Measurements from ENCODE around the gene LRRC7. TPM values are rescaled to one million over a fixed set of nuclear protein-coding genes. Genes with fewer than 3 reads are reported as not detected.

Gene LRRC7
- polyA plus RNA-seq, 1 of the 3 experiments (the other 2 are of a cell fraction) = 0.02 TPM

DNA sequence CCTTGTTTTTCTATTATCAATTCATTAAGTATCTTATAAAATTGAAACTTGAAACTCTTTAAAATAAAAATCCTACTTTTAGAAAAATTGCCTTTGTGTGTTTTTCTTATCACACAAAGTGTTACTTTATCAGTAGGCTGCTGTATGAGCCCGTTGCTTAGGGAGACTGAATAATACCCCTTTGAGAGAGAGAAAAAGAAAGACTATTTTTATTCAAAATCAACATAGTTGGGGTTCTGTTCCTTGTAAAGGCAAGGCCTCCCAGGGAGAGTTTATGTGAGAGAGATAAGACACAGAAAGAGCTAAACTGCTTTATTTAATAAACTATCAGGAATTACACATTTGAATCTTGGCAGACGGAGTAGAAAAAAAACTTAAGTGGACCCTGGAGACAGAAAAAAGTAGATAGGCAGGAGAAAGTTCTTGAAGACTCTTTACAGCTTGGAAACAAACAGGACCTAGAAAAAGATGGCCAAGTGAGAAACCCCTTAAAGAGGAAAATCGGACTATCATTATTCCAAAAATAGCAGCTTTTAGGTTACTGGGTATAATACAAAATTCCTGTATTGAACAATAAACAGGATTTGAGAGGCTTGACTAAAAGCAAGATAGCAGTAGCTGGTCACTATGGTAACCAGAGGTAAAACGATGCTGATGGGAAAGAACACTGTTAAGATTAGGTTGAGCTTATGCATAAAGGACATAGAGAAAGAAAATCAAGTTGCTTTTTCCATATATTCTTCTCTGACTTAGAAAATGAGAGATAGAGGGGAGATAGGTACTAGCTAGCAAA is 170.9 kb downstream of the LRRC7 start:
- ChIA-PET POLR2A (no interaction called here), CTCF (interaction anchor here (0.7 to 3.3 kb wide), 27 partner anchors 11 to 1972 kb away, joined by 3 to 25 read pairs (median 3); no protein-coding TSS in a partner anchor)
- Histone ChIP-seq H3K36me3 (replicated peaks in 1 of 2; ENCODE audit: control insufficient read depth in 1 of 2, insufficient read depth in 2 of 2, low read length in 1 of 2) (no peaks in the 10 kb centered on the region), H3K9ac (no peak overlapping the region), H3F3A (replicated peaks; ENCODE audit: insufficient read depth) (no peaks in the 10 kb centered on the region), H3K4me2 (no peak overlapping the region), H4K20me1 (ENCODE audit: insufficient read depth) (no peaks in the 10 kb centered on the region), H3K27ac (ENCODE audit: low read depth in 2 of 2, low read length in 1 of 2) (no peak overlapping the region), H3K9me2 (no peaks in the 10 kb centered on the region), H3K27me3 (ENCODE audit: insufficient read depth) (no peaks in the 10 kb centered on the region), H3K79me2 (ENCODE audit: insufficient read depth) (no peaks in the 10 kb centered on the region), H2AFZ (ENCODE audit: low read depth) (no peak overlapping the region), H3K4me3 (ENCODE audit: low read depth in 2 of 2, low read length in 1 of 2) (no peak overlapping the region), H3K9me3 (no peaks in the 10 kb centered on the region), H3K4me1 (ENCODE audit: control insufficient read depth in 1 of 2, insufficient read depth in 2 of 2, low read depth in 1 of 2, low read length in 1 of 2) (no peaks in the 10 kb centered on the region; a peak in 2 of 4 replicates)
- no peak for DNase-seq
- TF ChIP-seq EP300 (IDR thresholded peaks at IDR 0.05; ENCODE audit: borderline replicate concordance in 1 of 2, low read depth in 1 of 2, low read length in 1 of 2) = no peak
- TF ChIP-seq, protein P1, sequence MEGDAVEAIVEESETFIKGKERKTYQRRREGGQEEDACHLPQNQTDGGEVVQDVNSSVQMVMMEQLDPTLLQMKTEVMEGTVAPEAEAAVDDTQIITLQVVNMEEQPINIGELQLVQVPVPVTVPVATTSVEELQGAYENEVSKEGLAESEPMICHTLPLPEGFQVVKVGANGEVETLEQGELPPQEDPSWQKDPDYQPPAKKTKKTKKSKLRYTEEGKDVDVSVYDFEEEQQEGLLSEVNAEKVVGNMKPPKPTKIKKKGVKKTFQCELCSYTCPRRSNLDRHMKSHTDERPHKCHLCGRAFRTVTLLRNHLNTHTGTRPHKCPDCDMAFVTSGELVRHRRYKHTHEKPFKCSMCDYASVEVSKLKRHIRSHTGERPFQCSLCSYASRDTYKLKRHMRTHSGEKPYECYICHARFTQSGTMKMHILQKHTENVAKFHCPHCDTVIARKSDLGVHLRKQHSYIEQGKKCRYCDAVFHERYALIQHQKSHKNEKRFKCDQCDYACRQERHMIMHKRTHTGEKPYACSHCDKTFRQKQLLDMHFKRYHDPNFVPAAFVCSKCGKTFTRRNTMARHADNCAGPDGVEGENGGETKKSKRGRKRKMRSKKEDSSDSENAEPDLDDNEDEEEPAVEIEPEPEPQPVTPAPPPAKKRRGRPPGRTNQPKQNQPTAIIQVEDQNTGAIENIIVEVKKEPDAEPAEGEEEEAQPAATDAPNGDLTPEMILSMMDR (IDR thresholded peaks at IDR 0.05) = no peak
- TF ChIP-seq TEAD4 (IDR thresholded peaks at IDR 0.05; ENCODE audit: borderline replicate concordance, insufficient read depth) = no peak
- TF ChIP-seq TCF12 (IDR thresholded peaks at IDR 0.05) = no peak
- TF ChIP-seq SIN3A (IDR thresholded peaks at IDR 0.05; ENCODE audit: borderline replicate concordance, low read depth, low read length) = no peak
- TF ChIP-seq, protein P2, sequence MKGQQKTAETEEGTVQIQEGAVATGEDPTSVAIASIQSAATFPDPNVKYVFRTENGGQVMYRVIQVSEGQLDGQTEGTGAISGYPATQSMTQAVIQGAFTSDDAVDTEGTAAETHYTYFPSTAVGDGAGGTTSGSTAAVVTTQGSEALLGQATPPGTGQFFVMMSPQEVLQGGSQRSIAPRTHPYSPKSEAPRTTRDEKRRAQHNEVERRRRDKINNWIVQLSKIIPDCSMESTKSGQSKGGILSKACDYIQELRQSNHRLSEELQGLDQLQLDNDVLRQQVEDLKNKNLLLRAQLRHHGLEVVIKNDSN (IDR thresholded peaks at IDR 0.05; ENCODE audit: borderline replicate concordance, low read depth) = no peak
- TF ChIP-seq ELF1 (IDR thresholded peaks at IDR 0.05) = no peak
- TF ChIP-seq MEF2A (IDR thresholded peaks at IDR 0.05; ENCODE audit: borderline replicate concordance, low read depth) = no peak
- TF ChIP-seq CHD2 (IDR thresholded peaks at IDR 0.05; ENCODE audit: low read length, partially characterized antibody) = no peak
- TF ChIP-seq GATA2 (CRISPR knock-in tag; IDR thresholded peaks at IDR 0.05) = no peak
- WGBS (ENCODE audit: low lambda C conversion rate) = 28% methylated on average over 4 of the region's 4 CpGs

DNA sequence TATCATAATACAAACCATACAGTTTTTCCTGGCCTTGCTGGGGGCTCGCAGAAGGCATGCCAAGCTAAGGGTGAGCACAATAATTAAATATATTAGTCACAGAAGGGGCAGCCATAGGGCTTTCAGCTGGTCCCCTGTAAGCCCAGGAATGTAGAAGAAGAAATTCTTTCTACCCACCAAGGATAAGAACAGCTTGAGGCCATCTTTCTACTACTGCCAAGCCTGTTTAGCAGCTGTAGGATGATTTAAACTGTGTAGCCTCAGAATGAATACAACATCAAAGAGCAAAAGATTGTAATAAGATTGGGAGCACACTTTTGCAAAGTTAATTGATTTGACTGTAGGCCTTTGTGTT is 171.5 kb downstream of the LRRC7 start:
- no peak overlapping the region for H3K27ac ChIP-seq (ENCODE audit: low read depth in 2 of 2, low read length in 1 of 2)
- H4K20me1 ChIP-seq (ENCODE audit: insufficient read depth) = no peaks in the 10 kb centered on the region
- H3K4me3 ChIP-seq (ENCODE audit: low read depth in 2 of 2, low read length in 1 of 2) = no peak overlapping the region
- H3K9me3 ChIP-seq = no peaks in the 10 kb centered on the region
- H3F3A ChIP-seq (replicated peaks; ENCODE audit: insufficient read depth) = no peaks in the 10 kb centered on the region
- no peak for DNase-seq
- H3K36me3 ChIP-seq (replicated peaks in 1 of 2; ENCODE audit: control insufficient read depth in 1 of 2, insufficient read depth in 2 of 2, low read length in 1 of 2) = no peaks in the 10 kb centered on the region
- H3K4me2 ChIP-seq = no peak overlapping the region
- no peak overlapping the region for H3K9ac ChIP-seq
- H3K27me3 ChIP-seq (ENCODE audit: insufficient read depth) = no peaks in the 10 kb centered on the region
- H3K79me2 ChIP-seq (ENCODE audit: insufficient read depth) = no peaks in the 10 kb centered on the region
- CTCF ChIA-PET = interaction anchor here (0.8 to 3.3 kb wide), 10 partner anchors 11 to 1973 kb away, joined by 3 to 25 read pairs (median 4); no protein-coding TSS in a partner anchor
- POLR2A ChIA-PET = no interaction called here
- H3K4me1 ChIP-seq (ENCODE audit: control insufficient read depth in 1 of 2, insufficient read depth in 2 of 2, low read depth in 1 of 2, low read length in 1 of 2) = no peaks in the 10 kb centered on the region; a peak in 2 of 4 replicates
- WGBS (ENCODE audit: low lambda C conversion rate) = 50% methylated on average over 1 of the region's 1 CpG
- H2AFZ ChIP-seq (ENCODE audit: low read depth) = no peak overlapping the region
- H3K9me2 ChIP-seq = no peaks in the 10 kb centered on the region
- TF ChIP-seq, protein P3, sequence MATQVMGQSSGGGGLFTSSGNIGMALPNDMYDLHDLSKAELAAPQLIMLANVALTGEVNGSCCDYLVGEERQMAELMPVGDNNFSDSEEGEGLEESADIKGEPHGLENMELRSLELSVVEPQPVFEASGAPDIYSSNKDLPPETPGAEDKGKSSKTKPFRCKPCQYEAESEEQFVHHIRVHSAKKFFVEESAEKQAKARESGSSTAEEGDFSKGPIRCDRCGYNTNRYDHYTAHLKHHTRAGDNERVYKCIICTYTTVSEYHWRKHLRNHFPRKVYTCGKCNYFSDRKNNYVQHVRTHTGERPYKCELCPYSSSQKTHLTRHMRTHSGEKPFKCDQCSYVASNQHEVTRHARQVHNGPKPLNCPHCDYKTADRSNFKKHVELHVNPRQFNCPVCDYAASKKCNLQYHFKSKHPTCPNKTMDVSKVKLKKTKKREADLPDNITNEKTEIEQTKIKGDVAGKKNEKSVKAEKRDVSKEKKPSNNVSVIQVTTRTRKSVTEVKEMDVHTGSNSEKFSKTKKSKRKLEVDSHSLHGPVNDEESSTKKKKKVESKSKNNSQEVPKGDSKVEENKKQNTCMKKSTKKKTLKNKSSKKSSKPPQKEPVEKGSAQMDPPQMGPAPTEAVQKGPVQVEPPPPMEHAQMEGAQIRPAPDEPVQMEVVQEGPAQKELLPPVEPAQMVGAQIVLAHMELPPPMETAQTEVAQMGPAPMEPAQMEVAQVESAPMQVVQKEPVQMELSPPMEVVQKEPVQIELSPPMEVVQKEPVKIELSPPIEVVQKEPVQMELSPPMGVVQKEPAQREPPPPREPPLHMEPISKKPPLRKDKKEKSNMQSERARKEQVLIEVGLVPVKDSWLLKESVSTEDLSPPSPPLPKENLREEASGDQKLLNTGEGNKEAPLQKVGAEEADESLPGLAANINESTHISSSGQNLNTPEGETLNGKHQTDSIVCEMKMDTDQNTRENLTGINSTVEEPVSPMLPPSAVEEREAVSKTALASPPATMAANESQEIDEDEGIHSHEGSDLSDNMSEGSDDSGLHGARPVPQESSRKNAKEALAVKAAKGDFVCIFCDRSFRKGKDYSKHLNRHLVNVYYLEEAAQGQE (IDR thresholded peaks at IDR 0.05; ENCODE audit: low read depth, low read length) = no peak
- no peak for TF ChIP-seq RXRA (IDR thresholded peaks at IDR 0.05; ENCODE audit: borderline replicate concordance, low read depth)
- TF ChIP-seq, protein P4, sequence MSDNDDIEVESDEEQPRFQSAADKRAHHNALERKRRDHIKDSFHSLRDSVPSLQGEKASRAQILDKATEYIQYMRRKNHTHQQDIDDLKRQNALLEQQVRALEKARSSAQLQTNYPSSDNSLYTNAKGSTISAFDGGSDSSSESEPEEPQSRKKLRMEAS (IDR thresholded peaks at IDR 0.05; ENCODE audit: low read depth) = no peak
- no peak for TF ChIP-seq ELF1 (IDR thresholded peaks at IDR 0.05)
- no peak for TF ChIP-seq RFX5 (IDR thresholded peaks at IDR 0.05; ENCODE audit: low read length)
- no peak for TF ChIP-seq CHD2 (IDR thresholded peaks at IDR 0.05; ENCODE audit: low read length, partially characterized antibody)
- TF ChIP-seq, protein P5, sequence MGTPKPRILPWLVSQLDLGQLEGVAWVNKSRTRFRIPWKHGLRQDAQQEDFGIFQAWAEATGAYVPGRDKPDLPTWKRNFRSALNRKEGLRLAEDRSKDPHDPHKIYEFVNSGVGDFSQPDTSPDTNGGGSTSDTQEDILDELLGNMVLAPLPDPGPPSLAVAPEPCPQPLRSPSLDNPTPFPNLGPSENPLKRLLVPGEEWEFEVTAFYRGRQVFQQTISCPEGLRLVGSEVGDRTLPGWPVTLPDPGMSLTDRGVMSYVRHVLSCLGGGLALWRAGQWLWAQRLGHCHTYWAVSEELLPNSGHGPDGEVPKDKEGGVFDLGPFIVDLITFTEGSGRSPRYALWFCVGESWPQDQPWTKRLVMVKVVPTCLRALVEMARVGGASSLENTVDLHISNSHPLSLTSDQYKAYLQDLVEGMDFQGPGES (IDR thresholded peaks at IDR 0.05; ENCODE audit: low read depth, low read length) = no peak
- TF ChIP-seq, protein P6, sequence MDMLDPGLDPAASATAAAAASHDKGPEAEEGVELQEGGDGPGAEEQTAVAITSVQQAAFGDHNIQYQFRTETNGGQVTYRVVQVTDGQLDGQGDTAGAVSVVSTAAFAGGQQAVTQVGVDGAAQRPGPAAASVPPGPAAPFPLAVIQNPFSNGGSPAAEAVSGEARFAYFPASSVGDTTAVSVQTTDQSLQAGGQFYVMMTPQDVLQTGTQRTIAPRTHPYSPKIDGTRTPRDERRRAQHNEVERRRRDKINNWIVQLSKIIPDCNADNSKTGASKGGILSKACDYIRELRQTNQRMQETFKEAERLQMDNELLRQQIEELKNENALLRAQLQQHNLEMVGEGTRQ (IDR thresholded peaks at IDR 0.05; ENCODE audit: borderline replicate concordance, low read depth, low read length) = no peak
- no peak for TF ChIP-seq TAF1 (IDR thresholded peaks at IDR 0.05; ENCODE audit: borderline replicate concordance, low read depth, low read length)
- TF ChIP-seq NFIC (IDR thresholded peaks at IDR 0.05; ENCODE audit: borderline replicate concordance) = no peak

Measured in SK-N-SH (cell line).